ENCODE measurements around the gene HOXC12.

DNA sequence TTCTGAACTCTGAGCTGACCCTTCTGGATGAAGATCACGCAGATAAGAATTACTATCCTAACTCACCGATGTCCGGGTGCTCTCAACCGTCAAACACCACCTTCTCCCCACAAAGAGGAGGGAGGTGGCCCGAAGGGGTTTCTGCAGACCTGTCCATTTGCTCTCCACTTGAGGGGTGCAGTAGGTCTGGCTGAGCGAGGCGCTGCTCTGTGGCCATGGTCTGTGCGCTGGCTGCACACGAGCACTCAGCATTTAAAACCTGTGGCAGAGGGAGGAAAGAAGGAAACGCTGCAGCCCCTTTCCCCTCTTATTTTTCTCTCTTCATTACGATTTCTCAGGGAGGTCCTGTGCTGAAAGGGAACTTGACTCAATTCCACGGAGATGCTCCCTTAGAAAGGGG lies 17.6 kb upstream of the HOXC12 start:
- TF ChIP-seq POLR2AphosphoS5 (IDR thresholded peaks at IDR 0.05; ENCODE audit: low read depth, low read length) (no peak), POLR2A (IDR thresholded peaks at IDR 0.05; ENCODE audit: low read depth, low read length) (no peak), TAF1 (IDR thresholded peaks at IDR 0.05; ENCODE audit: borderline replicate concordance, low read depth, low read length) (no peak)

Data from GM12892 (cell line).